GM12878 (cell line): Measurements from ENCODE around the gene CIAO1. TPM values are rescaled to one million over a fixed set of nuclear protein-coding genes. Genes with fewer than 3 reads are reported as not detected.

Experiments used
- ESRRA ChIP-seq: IDR thresholded peaks from 2 replicates; pipeline ENCODE4 v1.6.1; 2012; ENCODE audit warnings: mild to moderate bottlenecking, low read length, improper control_type of control experiment
- HDAC6 ChIP-seq: fragments of 200-600 bp; sonication (generic); IDR thresholded peaks from one replicate; pipeline ENCODE4 v1.8.0; 2017; ENCODE audit warnings: antibody characterized with exemption; ENCODE audit not compliant: unreplicated experiment
- LARP7 ChIP-seq: fragments of 450-650 bp; IDR thresholded peaks from 2 replicates; pipeline ENCODE4 v1.6.1; 2017; ENCODE audit warnings: mild to moderate bottlenecking
- SP1 ChIP-seq: IDR thresholded peaks from one replicate; pipeline ENCODE4 v1.6.1; 2011; ENCODE audit warnings: low read depth, low read length
- SREBF2 ChIP-seq: IDR thresholded peaks from 2 replicates; pipeline ENCODE4 v1.6.1; 2012; ENCODE audit warnings: mild to moderate bottlenecking, low read length
- polyA plus RNA-seq, 11 experiments: library from polyadenylated mRNA; depleted of rRNA in 4 of 11; unstranded in 6 of 11; stranded (reverse) in 5 of 11; fragments of >200 nt; fragmentation: Nextera tagmentation in 4 of 11; fragmentation: Illumina TruSeq in 1 of 11; extraction: Ambion mirVana in 4 of 11; extraction: Trizol in 1 of 11; gene quantifications; 1 replicate in 1 of 11; 2 replicates in 10 of 11; pipeline versions ENCODE4 v1.2.1 to v1.2.3, GENCODE V29; 2011 to 2016; ENCODE audit warnings: inconsistent platforms in 2 of 11, missing spikeins in 2 of 11, low read depth in 1 of 11
- total RNA-seq, 4 experiments: library from RNA; depleted of rRNA in 3 of 4; stranded (reverse); fragments of >200 nt in 3 of 4; fragmentation: Illumina TruSeq in 1 of 4; extraction: Trizol in 1 of 4; gene quantifications; 2 replicates each; pipeline versions ENCODE4 v1.2.1 to v1.2.3, GENCODE V29; 2013 to 2021
- TF ChIP-seq, protein P1 (sequence below): fragments of 450-650 bp; IDR thresholded peaks from 2 replicates; pipeline ENCODE4 v1.6.1; 2017; ENCODE audit warnings: antibody characterized with exemption, mild to moderate bottlenecking, moderate library complexity
- TF ChIP-seq, protein P2 (sequence below): IDR thresholded peaks from 2 replicates; pipeline ENCODE4 v1.6.1; 2011; ENCODE audit warnings: borderline replicate concordance, low read depth, mild to moderate bottlenecking, moderate library complexity, mixed read lengths, low read length; ENCODE audit not compliant: insufficient read depth; ENCODE audit errors: extremely low read length
- TF ChIP-seq, protein P3 (sequence below): fragments of 150-350 bp; IDR thresholded peaks from 2 replicates; pipeline ENCODE4 v1.6.1; 2014; ENCODE audit warnings: mild to moderate bottlenecking, low read depth, low read length
- TF ChIP-seq, protein P4 (sequence below): fragments of 450-650 bp; IDR thresholded peaks from 2 replicates; pipeline ENCODE4 v1.6.1; 2018; ENCODE audit warnings: borderline replicate concordance, mild to moderate bottlenecking; ENCODE audit not compliant: partially characterized antibody
- TF ChIP-seq, protein P5 (sequence below): fragments of 450-650 bp; IDR thresholded peaks from 2 replicates; pipeline ENCODE4 v1.6.1; 2017; ENCODE audit warnings: mild to moderate bottlenecking, moderate library complexity
- TF ChIP-seq, protein P6 (sequence below): fragments of 450-650 bp; IDR thresholded peaks from 2 replicates; pipeline ENCODE4 v1.6.1; 2017; ENCODE audit warnings: mild to moderate bottlenecking, moderate library complexity

Gene CIAO1
- total and polyA plus RNA-seq, 10 of the 15 experiments (the other 5 are each of a cell fraction or from before 2014, with no cell fraction given), result 8.3 to 89.4 (median 63.4) TPM

DNA sequence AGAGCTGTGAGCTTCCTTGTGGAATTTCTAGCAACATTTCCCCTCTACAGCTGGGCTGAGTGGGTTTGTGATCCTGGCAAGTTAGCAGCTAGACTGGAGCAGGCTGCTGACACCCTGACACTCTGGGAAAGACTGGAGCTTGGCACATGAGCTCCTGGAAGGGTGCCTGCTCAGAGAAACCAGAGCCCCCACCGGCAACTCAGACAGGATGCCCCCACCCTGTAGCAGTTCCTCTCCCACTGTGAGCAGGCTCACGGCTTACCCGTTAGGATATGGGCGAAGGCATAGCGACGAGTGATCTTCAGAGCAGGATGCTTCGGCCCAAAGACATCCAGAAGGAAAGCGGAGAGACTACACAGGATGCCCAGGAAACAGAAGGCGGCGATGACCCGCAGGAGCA lies 11.5 kb upstream of the CIAO1 start (continued):
- TF ChIP-seq, protein P1, sequence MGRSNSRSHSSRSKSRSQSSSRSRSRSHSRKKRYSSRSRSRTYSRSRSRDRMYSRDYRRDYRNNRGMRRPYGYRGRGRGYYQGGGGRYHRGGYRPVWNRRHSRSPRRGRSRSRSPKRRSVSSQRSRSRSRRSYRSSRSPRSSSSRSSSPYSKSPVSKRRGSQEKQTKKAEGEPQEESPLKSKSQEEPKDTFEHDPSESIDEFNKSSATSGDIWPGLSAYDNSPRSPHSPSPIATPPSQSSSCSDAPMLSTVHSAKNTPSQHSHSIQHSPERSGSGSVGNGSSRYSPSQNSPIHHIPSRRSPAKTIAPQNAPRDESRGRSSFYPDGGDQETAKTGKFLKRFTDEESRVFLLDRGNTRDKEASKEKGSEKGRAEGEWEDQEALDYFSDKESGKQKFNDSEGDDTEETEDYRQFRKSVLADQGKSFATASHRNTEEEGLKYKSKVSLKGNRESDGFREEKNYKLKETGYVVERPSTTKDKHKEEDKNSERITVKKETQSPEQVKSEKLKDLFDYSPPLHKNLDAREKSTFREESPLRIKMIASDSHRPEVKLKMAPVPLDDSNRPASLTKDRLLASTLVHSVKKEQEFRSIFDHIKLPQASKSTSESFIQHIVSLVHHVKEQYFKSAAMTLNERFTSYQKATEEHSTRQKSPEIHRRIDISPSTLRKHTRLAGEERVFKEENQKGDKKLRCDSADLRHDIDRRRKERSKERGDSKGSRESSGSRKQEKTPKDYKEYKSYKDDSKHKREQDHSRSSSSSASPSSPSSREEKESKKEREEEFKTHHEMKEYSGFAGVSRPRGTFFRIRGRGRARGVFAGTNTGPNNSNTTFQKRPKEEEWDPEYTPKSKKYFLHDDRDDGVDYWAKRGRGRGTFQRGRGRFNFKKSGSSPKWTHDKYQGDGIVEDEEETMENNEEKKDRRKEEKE, result no peak
- TF ChIP-seq SREBF2, result no peak
- TF ChIP-seq, protein P2, sequence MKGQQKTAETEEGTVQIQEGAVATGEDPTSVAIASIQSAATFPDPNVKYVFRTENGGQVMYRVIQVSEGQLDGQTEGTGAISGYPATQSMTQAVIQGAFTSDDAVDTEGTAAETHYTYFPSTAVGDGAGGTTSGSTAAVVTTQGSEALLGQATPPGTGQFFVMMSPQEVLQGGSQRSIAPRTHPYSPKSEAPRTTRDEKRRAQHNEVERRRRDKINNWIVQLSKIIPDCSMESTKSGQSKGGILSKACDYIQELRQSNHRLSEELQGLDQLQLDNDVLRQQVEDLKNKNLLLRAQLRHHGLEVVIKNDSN, result no peak
- TF ChIP-seq, protein P3, sequence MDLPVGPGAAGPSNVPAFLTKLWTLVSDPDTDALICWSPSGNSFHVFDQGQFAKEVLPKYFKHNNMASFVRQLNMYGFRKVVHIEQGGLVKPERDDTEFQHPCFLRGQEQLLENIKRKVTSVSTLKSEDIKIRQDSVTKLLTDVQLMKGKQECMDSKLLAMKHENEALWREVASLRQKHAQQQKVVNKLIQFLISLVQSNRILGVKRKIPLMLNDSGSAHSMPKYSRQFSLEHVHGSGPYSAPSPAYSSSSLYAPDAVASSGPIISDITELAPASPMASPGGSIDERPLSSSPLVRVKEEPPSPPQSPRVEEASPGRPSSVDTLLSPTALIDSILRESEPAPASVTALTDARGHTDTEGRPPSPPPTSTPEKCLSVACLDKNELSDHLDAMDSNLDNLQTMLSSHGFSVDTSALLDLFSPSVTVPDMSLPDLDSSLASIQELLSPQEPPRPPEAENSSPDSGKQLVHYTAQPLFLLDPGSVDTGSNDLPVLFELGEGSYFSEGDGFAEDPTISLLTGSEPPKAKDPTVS, result no peak
- no peak for TF ChIP-seq ESRRA
- TF ChIP-seq HDAC6, result no peak
- TF ChIP-seq, protein P4, sequence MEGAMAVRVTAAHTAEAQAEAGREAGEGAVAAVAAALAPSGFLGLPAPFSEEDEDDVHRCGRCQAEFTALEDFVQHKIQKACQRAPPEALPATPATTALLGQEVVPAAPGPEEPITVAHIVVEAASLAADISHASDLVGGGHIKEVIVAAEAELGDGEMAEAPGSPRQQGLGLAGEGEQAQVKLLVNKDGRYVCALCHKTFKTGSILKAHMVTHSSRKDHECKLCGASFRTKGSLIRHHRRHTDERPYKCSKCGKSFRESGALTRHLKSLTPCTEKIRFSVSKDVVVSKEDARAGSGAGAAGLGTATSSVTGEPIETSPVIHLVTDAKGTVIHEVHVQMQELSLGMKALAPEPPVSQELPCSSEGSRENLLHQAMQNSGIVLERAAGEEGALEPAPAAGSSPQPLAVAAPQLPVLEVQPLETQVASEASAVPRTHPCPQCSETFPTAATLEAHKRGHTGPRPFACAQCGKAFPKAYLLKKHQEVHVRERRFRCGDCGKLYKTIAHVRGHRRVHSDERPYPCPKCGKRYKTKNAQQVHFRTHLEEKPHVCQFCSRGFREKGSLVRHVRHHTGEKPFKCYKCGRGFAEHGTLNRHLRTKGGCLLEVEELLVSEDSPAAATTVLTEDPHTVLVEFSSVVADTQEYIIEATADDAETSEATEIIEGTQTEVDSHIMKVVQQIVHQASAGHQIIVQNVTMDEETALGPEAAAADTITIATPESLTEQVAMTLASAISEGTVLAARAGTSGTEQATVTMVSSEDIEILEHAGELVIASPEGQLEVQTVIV, result no peak
- TF ChIP-seq, protein P5, sequence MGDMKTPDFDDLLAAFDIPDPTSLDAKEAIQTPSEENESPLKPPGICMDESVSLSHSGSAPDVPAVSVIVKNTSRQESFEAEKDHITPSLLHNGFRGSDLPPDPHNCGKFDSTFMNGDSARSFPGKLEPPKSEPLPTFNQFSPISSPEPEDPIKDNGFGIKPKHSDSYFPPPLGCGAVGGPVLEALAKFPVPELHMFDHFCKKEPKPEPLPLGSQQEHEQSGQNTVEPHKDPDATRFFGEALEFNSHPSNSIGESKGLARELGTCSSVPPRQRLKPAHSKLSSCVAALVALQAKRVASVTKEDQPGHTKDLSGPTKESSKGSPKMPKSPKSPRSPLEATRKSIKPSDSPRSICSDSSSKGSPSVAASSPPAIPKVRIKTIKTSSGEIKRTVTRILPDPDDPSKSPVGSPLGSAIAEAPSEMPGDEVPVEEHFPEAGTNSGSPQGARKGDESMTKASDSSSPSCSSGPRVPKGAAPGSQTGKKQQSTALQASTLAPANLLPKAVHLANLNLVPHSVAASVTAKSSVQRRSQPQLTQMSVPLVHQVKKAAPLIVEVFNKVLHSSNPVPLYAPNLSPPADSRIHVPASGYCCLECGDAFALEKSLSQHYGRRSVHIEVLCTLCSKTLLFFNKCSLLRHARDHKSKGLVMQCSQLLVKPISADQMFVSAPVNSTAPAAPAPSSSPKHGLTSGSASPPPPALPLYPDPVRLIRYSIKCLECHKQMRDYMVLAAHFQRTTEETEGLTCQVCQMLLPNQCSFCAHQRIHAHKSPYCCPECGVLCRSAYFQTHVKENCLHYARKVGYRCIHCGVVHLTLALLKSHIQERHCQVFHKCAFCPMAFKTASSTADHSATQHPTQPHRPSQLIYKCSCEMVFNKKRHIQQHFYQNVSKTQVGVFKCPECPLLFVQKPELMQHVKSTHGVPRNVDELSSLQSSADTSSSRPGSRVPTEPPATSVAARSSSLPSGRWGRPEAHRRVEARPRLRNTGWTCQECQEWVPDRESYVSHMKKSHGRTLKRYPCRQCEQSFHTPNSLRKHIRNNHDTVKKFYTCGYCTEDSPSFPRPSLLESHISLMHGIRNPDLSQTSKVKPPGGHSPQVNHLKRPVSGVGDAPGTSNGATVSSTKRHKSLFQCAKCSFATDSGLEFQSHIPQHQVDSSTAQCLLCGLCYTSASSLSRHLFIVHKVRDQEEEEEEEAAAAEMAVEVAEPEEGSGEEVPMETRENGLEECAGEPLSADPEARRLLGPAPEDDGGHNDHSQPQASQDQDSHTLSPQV, result no peak
- TF ChIP-seq LARP7, result no peak
- TF ChIP-seq, protein P6, sequence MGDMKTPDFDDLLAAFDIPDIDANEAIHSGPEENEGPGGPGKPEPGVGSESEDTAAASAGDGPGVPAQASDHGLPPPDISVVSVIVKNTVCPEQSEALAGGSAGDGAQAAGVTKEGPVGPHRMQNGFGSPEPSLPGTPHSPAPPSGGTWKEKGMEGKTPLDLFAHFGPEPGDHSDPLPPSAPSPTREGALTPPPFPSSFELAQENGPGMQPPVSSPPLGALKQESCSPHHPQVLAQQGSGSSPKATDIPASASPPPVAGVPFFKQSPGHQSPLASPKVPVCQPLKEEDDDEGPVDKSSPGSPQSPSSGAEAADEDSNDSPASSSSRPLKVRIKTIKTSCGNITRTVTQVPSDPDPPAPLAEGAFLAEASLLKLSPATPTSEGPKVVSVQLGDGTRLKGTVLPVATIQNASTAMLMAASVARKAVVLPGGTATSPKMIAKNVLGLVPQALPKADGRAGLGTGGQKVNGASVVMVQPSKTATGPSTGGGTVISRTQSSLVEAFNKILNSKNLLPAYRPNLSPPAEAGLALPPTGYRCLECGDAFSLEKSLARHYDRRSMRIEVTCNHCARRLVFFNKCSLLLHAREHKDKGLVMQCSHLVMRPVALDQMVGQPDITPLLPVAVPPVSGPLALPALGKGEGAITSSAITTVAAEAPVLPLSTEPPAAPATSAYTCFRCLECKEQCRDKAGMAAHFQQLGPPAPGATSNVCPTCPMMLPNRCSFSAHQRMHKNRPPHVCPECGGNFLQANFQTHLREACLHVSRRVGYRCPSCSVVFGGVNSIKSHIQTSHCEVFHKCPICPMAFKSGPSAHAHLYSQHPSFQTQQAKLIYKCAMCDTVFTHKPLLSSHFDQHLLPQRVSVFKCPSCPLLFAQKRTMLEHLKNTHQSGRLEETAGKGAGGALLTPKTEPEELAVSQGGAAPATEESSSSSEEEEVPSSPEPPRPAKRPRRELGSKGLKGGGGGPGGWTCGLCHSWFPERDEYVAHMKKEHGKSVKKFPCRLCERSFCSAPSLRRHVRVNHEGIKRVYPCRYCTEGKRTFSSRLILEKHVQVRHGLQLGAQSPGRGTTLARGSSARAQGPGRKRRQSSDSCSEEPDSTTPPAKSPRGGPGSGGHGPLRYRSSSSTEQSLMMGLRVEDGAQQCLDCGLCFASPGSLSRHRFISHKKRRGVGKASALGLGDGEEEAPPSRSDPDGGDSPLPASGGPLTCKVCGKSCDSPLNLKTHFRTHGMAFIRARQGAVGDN, result no peak
- TF ChIP-seq SP1, result no peak
